ENCODE data around the gene ARID4A. TPM values are rescaled to one million over a fixed set of nuclear protein-coding genes. Genes with fewer than 3 reads are reported as not detected.

ARID4A gene
- total and polyA plus RNA-seq, 2 of the 13 experiments (the other 11 are each of a cell fraction or from before 2014, with no cell fraction given): 7.2 to 9.7 TPM

DNA sequence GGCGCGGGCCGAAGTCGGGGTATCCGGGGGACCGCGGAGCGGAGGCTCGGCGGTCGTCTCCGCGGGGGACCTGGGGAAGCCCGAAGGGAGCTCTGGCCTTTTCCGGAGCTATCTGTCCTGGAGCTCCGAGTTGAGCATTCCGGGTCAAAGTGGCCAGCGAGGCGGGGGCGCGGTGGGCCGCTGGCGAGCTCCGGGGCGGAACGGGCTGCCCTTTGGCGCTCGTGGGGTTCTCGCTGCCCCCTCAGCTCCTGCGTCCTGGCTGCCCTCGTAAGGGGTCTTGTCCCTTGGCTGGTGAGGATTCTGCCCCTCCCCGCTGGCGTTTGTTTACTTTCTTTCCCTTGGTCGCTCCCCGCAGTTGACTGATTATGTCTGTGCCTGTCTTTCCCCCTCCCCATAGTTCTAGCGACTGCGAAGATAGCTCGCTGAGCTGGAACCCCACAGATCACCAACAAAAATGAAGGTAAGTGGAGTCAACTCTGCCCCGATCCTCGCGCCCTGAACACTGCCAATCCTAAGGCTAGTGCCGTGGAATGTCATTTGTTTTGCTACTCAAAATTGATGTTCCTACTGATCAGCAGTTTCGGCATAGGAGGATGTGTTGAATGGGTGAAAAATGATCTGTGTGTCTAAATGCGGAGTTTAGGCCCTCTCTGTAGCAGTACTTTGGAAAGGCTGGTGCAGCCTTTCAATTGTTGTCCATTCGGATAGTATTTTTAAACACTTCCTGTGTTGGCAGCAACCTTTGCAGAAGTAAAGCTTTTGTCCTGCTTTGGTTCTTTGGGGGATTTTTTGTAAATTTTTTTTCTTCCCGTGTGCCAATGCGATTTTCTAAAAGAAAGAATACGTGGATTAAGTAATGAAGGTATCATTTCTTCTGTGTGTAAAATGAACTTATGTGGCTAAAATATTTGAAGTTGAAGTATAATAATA, 1.3 kb downstream of the ARID4A start (continued):
- TF ChIP-seq IRX3 (CRISPR knock-in tag; IDR thresholded peaks at IDR 0.05; ENCODE audit: borderline replicate concordance, low read depth): no peak
- no peak for TF ChIP-seq ZFP37 (CRISPR knock-in tag; IDR thresholded peaks at IDR 0.05; ENCODE audit: borderline replicate concordance)
- TF ChIP-seq, protein P1, sequence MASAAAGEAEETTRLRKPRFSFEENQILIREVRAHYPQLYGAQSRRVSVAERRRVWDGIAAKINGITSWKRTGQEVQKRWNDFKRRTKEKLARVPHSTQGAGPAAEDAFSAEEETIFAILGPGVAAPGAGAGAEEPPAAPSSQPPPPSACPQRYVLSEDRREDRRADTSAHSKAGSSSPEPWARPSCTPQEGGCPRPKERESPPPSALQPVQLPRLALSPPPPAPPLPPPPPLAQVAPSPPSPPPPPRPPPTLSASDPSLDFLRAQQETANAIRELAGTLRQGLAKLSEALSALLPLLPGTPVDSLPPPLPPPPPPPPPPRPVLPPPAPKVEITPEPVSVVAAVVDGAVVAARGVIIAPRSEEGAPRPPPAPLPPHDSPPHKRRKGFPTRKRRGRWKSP (CRISPR knock-in tag; IDR thresholded peaks at IDR 0.05): no peak
- TF ChIP-seq NFE2 (CRISPR knock-in tag; IDR thresholded peaks at IDR 0.05): no peak
- TF ChIP-seq, protein P2, sequence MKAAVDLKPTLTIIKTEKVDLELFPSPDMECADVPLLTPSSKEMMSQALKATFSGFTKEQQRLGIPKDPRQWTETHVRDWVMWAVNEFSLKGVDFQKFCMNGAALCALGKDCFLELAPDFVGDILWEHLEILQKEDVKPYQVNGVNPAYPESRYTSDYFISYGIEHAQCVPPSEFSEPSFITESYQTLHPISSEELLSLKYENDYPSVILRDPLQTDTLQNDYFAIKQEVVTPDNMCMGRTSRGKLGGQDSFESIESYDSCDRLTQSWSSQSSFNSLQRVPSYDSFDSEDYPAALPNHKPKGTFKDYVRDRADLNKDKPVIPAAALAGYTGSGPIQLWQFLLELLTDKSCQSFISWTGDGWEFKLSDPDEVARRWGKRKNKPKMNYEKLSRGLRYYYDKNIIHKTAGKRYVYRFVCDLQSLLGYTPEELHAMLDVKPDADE (CRISPR knock-in tag; IDR thresholded peaks at IDR 0.05): no peak
- no peak for TF ChIP-seq ZNF441 (CRISPR knock-in tag; IDR thresholded peaks at IDR 0.05; ENCODE audit: borderline replicate concordance)
- TF ChIP-seq KAT7 (CRISPR knock-in tag; IDR thresholded peaks at IDR 0.05; ENCODE audit: borderline replicate concordance): peak; percentile 47; the same call in 1 of the 2 replicates
- TF ChIP-seq NFKB2 (CRISPR knock-in tag; IDR thresholded peaks at IDR 0.05; ENCODE audit: borderline replicate concordance): peak; percentile 47; the same call in 1 of the 2 replicates
- TF ChIP-seq ZBTB21 (CRISPR knock-in tag; IDR thresholded peaks at IDR 0.05): no peak
- TF ChIP-seq, protein P3, sequence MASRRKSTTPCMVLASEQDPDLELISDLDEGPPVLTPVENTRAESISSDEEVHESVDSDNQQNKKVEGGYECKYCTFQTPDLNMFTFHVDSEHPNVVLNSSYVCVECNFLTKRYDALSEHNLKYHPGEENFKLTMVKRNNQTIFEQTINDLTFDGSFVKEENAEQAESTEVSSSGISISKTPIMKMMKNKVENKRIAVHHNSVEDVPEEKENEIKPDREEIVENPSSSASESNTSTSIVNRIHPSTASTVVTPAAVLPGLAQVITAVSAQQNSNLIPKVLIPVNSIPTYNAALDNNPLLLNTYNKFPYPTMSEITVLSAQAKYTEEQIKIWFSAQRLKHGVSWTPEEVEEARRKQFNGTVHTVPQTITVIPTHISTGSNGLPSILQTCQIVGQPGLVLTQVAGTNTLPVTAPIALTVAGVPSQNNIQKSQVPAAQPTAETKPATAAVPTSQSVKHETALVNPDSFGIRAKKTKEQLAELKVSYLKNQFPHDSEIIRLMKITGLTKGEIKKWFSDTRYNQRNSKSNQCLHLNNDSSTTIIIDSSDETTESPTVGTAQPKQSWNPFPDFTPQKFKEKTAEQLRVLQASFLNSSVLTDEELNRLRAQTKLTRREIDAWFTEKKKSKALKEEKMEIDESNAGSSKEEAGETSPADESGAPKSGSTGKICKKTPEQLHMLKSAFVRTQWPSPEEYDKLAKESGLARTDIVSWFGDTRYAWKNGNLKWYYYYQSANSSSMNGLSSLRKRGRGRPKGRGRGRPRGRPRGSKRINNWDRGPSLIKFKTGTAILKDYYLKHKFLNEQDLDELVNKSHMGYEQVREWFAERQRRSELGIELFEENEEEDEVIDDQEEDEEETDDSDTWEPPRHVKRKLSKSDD (CRISPR knock-in tag; IDR thresholded peaks at IDR 0.05; ENCODE audit: low read depth): no peak
- no peak for TF ChIP-seq GATA4 (IDR thresholded peaks at IDR 0.05; ENCODE audit: borderline replicate concordance, low read depth)
- no peak for TF ChIP-seq ZBTB49 (CRISPR knock-in tag; IDR thresholded peaks at IDR 0.05; ENCODE audit: borderline replicate concordance)
- TF ChIP-seq, protein P4, sequence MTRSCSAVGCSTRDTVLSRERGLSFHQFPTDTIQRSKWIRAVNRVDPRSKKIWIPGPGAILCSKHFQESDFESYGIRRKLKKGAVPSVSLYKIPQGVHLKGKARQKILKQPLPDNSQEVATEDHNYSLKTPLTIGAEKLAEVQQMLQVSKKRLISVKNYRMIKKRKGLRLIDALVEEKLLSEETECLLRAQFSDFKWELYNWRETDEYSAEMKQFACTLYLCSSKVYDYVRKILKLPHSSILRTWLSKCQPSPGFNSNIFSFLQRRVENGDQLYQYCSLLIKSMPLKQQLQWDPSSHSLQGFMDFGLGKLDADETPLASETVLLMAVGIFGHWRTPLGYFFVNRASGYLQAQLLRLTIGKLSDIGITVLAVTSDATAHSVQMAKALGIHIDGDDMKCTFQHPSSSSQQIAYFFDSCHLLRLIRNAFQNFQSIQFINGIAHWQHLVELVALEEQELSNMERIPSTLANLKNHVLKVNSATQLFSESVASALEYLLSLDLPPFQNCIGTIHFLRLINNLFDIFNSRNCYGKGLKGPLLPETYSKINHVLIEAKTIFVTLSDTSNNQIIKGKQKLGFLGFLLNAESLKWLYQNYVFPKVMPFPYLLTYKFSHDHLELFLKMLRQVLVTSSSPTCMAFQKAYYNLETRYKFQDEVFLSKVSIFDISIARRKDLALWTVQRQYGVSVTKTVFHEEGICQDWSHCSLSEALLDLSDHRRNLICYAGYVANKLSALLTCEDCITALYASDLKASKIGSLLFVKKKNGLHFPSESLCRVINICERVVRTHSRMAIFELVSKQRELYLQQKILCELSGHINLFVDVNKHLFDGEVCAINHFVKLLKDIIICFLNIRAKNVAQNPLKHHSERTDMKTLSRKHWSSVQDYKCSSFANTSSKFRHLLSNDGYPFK (CRISPR knock-in tag; IDR thresholded peaks at IDR 0.05; ENCODE audit: borderline replicate concordance): no peak
- TF ChIP-seq YEATS4 (CRISPR knock-in tag; IDR thresholded peaks at IDR 0.05; ENCODE audit: borderline replicate concordance): no peak; the same call in 1 of the 2 replicates
- TF ChIP-seq NFRKB (IDR thresholded peaks at IDR 0.05): no peak
- no peak for TF ChIP-seq ZNF724P (CRISPR knock-in tag; IDR thresholded peaks at IDR 0.05; ENCODE audit: borderline replicate concordance)
- no peak for TF ChIP-seq XBP1 (CRISPR knock-in tag; IDR thresholded peaks at IDR 0.05)
- no peak for TF ChIP-seq ZNF550 (CRISPR knock-in tag; IDR thresholded peaks at IDR 0.05; ENCODE audit: borderline replicate concordance)

Measured in HepG2 (cell line).